Heart left ventricle (tissue), 16 donors: ENCODE results near the gene FAM9A. TPM values are rescaled to one million over a fixed set of nuclear protein-coding genes. Genes with fewer than 3 reads are reported as not detected.

ENCODE experiments used
- ATAC-seq, 4 donors: fragments of 200-7000 bp; cut with Tn5 transposase; one replicate each; pipeline ENCODE4 v1.9.1; 2020 to 2022; ENCODE audit warnings: moderate library complexity in 4 of 4, mild to moderate bottlenecking in 3 of 4, moderate number of reproducible peaks in 1 of 4
- DNase-seq, 5 donors: peaks; one replicate each; pipeline ENCODE4 v3.0.0-alpha.2; 2020
- H3K27ac ChIP-seq, 12 donors: fragments of 200-600 bp; sonication (generic) in 4 of 12; one replicate each; pipeline versions ENCODE4 v1.5.0 to v1.8.0; 2016 to 2022; ENCODE audit warnings: mild to moderate bottlenecking in 2 of 12
- H3K27me3 ChIP-seq, 9 donors: fragments of 200-600 bp; sonication (generic) in 2 of 9; one replicate each; pipeline versions ENCODE4 v1.5.1 to v1.8.0; 2016 to 2022; ENCODE audit warnings: mild to moderate bottlenecking in 3 of 9
- H3K36me3 ChIP-seq, 9 donors: fragments of 200-600 bp; sonication (generic) in 2 of 9; one replicate each; pipeline versions ENCODE4 v1.5.0 to v1.8.0; 2018 to 2022; ENCODE audit warnings: mild to moderate bottlenecking in 2 of 9
- H3K4me1 ChIP-seq, 12 donors: fragments of 200-600 bp; sonication (generic) in 4 of 12; one replicate each; pipeline versions ENCODE4 v1.5.0 to v1.8.0; 2016 to 2022; ENCODE audit warnings: mild to moderate bottlenecking in 3 of 12
- H3K4me3 ChIP-seq, 12 donors: fragments of 200-600 bp; sonication (generic) in 4 of 12; one replicate each; pipeline versions ENCODE4 v1.5.0 to v1.8.0; 2017 to 2022; ENCODE audit warnings: mild to moderate bottlenecking in 9 of 12, moderate library complexity in 4 of 12
- H3K9me3 ChIP-seq, 12 donors: fragments of 200-600 bp; sonication (generic) in 4 of 12; one replicate each; pipeline versions ENCODE4 v1.5.0 to v1.8.0; 2016 to 2022; ENCODE audit warnings: mild to moderate bottlenecking in 1 of 12
- POLR2A ChIP-seq, 2 donors: fragments of 450-650 bp; IDR thresholded peaks; one replicate each; pipeline ENCODE4 v1.6.1; 2017; ENCODE audit warnings: antibody characterized with exemption in 2 of 2, mild to moderate bottlenecking in 2 of 2, moderate library complexity in 2 of 2
- WGBS, 4 donors: extraction: QIAGEN DNeasy Blood & Tissue Kit in 2 of 4; methylation state at CpG; one replicate each; pipeline versions ENCODE4 v1.1.5 to v1.1.7; 2013 to 2018; 5-methylcytosine and 5-hydroxymethylcytosine counted together
- intact Hi-C, 10 donors: fragments of 100-400 bp; cut with DNase I; formaldehyde crosslinking; loops; one replicate each; pipeline versions ENCODE4 v1.11.1 to v1.14.2; 2022
- long read RNA-seq, 3 donors: library from polyadenylated mRNA; unstranded; transcript quantifications; one replicate each; pipeline ENCODE4 v2.0.0, GENCODE V29; 2020 to 2021
- polyA plus RNA-seq, 2 donors: library from polyadenylated mRNA; stranded (reverse); fragments of 200-250 nt; gene quantifications; one replicate each; pipeline ENCODE4 v1.2.3, GENCODE V29; 2013
- total RNA-seq, 9 donors: library from RNA; depleted of rRNA in 2 of 9; stranded (reverse); fragments of >200 nt in 2 of 9; fragmentation: NEBNext Ultra II Directional in 3 of 9; extraction: Animal tissue kit (Norgen Biotek cat#: 25700) in 3 of 9; gene quantifications; one replicate each; pipeline versions ENCODE4 v1.1.0 to v1.2.4, GENCODE V29; 2016 to 2023
- TF ChIP-seq, protein P1 (sequence below), 12 donors: fragments of 200-600 bp; sonication (generic) in 4 of 12; IDR thresholded peaks; one replicate each; pipeline versions ENCODE4 v1.5.0 to v1.8.0; 2018 to 2022; ENCODE audit warnings: antibody characterized with exemption in 12 of 12, mild to moderate bottlenecking in 5 of 12
- donor health status: ischemic (EF 13 %, LVEDD 7.1; RV severe dilation, severe dysfunction).
- donor health status: healthy with polysubstance abuse.
- donor health status: DM: no; HTN: yes; CAD: no.
- donor health status: DM: no; HTN: no; CAD: no.
- donor health status: ischemic (EF 25% LVEDD 6.9; RV normal size, moderate dysfunction).
- donor health status: ischemic (EF 25% LVEDD 5.7; RV mildly dilated, moderate dysfunction).
- donor health status: healthy.
- donor health status: DM: yes; HTN: yes; CAD: no.
- donor health status: ischemic (EF 35%, LVEDD 5.7; RV mildly dilated, moderate dysfunction).
- donor health status: nonischemic (EF 11% LVEDD 7.7; RV severe dilation, severe dysfunction).
- donor health status: DM: yes; HTN: yes; CAD: no.
- donor health status: PGD.
- donor health status: ischemic (EF 29% LVEDD 5.4; RV normal size, mild dysfunction).
- donor health status: nonischemic (EF 23%, LVEDD 6.1; RV moderate dilation, normal function).

The FAM9A gene
- total RNA-seq (not detected), polyA plus RNA-seq (not detected)
- long read RNA-seq, donor 1, result 0 reads
- long read RNA-seq, donor 2, result 0 reads
- long read RNA-seq, donor 3, result 0 reads

DNA sequence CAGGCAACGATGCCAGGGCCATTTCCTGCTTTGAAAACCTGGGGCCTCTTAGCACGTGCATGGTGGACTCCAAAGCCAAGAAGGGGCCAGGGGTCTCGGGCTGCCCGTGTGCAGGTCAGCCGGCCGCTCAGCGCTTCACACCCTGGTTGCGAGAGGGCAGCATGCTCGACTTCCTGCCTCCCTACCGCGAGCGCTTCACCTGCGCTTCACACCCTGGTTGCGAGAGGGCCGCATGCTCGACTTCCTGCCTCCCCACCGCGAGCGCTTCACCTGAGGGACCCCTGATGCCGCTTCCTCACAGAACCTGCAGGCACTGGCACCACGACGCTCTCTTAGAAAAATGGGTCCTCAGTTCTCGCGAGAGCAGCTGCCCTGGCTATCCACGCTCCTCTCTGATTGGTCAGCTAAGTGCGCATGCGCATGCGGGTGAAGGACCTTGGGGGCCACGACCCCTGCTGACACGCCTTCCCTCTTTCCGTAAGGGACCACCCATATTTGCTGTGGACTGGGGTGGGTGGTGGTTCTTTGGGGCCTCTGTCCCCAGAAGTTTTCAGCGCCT is at the start of gene FAM9A:
Gene FAM9A, minus strand, starts transcription at position 343 of the 559 bp plus-strand sequence. CDS start 1,212 bp downstream, outside the sequence.
- ATAC-seq, result no peak
- WGBS, 4 donors, result 93 to 97% (median 94%) methylated on average over 27 to 32 of the region's 32 CpGs
- no peak within 1 kb of the TSS for H3K4me3 ChIP-seq
- no peaks in the 10 kb centered on the region for H3K9me3 ChIP-seq
- no peak for TF ChIP-seq POLR2A (IDR thresholded peaks at IDR 0.05)
- TF ChIP-seq, protein P1, sequence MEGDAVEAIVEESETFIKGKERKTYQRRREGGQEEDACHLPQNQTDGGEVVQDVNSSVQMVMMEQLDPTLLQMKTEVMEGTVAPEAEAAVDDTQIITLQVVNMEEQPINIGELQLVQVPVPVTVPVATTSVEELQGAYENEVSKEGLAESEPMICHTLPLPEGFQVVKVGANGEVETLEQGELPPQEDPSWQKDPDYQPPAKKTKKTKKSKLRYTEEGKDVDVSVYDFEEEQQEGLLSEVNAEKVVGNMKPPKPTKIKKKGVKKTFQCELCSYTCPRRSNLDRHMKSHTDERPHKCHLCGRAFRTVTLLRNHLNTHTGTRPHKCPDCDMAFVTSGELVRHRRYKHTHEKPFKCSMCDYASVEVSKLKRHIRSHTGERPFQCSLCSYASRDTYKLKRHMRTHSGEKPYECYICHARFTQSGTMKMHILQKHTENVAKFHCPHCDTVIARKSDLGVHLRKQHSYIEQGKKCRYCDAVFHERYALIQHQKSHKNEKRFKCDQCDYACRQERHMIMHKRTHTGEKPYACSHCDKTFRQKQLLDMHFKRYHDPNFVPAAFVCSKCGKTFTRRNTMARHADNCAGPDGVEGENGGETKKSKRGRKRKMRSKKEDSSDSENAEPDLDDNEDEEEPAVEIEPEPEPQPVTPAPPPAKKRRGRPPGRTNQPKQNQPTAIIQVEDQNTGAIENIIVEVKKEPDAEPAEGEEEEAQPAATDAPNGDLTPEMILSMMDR (IDR thresholded peaks at IDR 0.05), result no peak
- H3K36me3 ChIP-seq, result no peaks in the 10 kb centered on the region
- H3K27me3 ChIP-seq, result peaks cover 0 to 11% (median 0%) of the 10 kb centered on the region in 9 donors
- intact Hi-C loops, result no loop called here
- H3K4me1 ChIP-seq, result no peaks in the 10 kb centered on the region
- no peak for DNase-seq
- H3K27ac ChIP-seq, result no peak within 1 kb of the TSS

DNA sequence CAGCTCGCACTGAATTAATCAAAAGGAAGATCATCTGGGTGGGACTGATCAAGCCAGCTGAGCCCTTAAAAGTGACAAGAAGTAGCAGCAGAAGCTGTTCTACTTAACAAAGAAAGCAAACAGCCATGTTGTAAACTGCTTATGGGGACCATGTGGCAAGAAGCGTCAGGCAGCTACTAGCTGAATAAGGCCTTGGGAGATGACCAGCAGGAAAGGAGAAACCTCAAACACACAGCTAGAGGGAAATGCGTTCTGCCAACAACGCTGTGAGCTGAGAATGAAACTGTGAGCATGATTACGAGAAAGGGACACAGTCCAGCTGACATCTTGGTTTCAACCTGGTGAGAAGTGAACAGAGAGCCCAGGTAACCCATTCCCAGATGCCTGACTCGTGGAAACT is 49.3 kb upstream of the FAM9A start:
- H3K27me3 ChIP-seq, result peaks cover 0 to 7% (median 0%) of the 10 kb centered on the region in 9 donors
- WGBS, 4 donors, result 71 to 87% (median 78%) methylated on average over 6 of the region's 6 CpGs
- H3K27ac ChIP-seq, result no peak overlapping the region
- ATAC-seq (no peak), DNase-seq (no peak)
- no peaks in the 10 kb centered on the region for H3K4me1 ChIP-seq
- H3K4me3 ChIP-seq, result no peak overlapping the region
- intact Hi-C loops, result no loop called here
- TF ChIP-seq, protein P1 (IDR thresholded peaks at IDR 0.05), result no peak
- no peak for TF ChIP-seq POLR2A (IDR thresholded peaks at IDR 0.05)
- H3K9me3 ChIP-seq, result no peaks in the 10 kb centered on the region
- H3K36me3 ChIP-seq, result no peaks in the 10 kb centered on the region

DNA sequence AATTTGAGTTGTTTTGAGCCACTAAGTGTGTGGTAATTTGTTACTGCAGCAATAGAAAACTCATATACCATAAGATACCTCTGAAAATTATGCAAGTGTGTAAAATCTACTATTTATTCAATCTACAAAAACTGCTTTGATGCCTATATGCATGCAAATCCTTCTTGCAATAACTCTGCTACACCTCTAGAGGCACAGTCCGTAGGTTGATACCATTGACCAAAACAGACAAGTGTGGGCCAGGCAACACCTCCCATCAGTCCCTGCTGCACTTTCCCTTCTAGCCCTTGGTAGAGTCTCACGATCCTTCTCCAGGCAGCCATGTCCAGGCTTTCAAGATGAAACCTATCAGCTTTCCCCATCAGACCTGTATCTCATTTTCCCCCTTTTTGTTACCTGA is 48.8 kb upstream of the FAM9A start:
- Histone ChIP-seq H3K9me3 (no peaks in the 10 kb centered on the region), H3K36me3 (no peaks in the 10 kb centered on the region), H3K4me1 (no peaks in the 10 kb centered on the region), H3K27ac (no peak overlapping the region), H3K4me3 (no peak overlapping the region), H3K27me3 (peaks cover 0 to 7% (median 0%) of the 10 kb centered on the region in 9 donors)
- 51 to 81% (median 74%) methylated on average over 2 of the region's 2 CpGs for WGBS, 4 donors
- ATAC-seq (no peak), DNase-seq (no peak)
- TF ChIP-seq, protein P1 (IDR thresholded peaks at IDR 0.05), result no peak
- no peak for TF ChIP-seq POLR2A (IDR thresholded peaks at IDR 0.05)
- intact Hi-C loops, result no loop called here

DNA sequence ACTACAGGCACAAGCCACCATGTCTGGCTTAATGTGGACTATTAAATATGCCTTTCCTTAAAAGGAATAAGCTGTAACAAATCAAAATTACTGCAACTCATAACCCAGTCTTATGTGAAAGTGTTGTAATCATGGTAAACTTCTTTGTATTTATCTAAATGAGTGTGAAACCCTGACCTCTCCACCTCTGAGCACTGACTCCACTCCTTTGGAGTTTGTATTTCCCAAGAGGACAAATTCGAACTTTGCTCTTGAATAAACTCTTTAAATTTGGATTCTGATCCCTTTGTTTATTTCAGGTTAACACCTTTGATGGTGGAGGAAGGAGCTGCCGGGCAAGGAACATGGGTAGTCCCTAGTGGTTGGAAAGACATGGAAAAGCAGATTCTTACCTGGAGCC is 48.3 kb upstream of the FAM9A start:
- DNase-seq, result no peak
- Histone ChIP-seq H3K4me3 (no peak overlapping the region), H3K27ac (no peak overlapping the region), H3K36me3 (no peaks in the 10 kb centered on the region), H3K9me3 (no peaks in the 10 kb centered on the region), H3K27me3 (peaks cover 0 to 4% (median 0%) of the 10 kb centered on the region in 9 donors), H3K4me1 (no peaks in the 10 kb centered on the region)
- intact Hi-C loops, result no loop called here
- TF ChIP-seq POLR2A (IDR thresholded peaks at IDR 0.05), result no peak
- TF ChIP-seq, protein P1 (IDR thresholded peaks at IDR 0.05), result no peak
- ATAC-seq, result no peak
- 65 to 79% (median 71%) methylated on average over 2 of the region's 2 CpGs for WGBS, 4 donors
